K562 (cell line): Measurements from ENCODE around the gene OCRL. TPM values are rescaled to one million over a fixed set of nuclear protein-coding genes. Genes with fewer than 3 reads are reported as not detected.

Experiments used
- XRCC5 ChIP-seq: fragments of 200-400 bp; formaldehyde crosslinking; IDR thresholded peaks from 2 replicates; pipeline ENCODE4 v1.6.1; 2017; ENCODE audit warnings: low read depth, mild to moderate bottlenecking, low read length
- ZBTB17 ChIP-seq: fragments of 450-650 bp; formaldehyde crosslinking; IDR thresholded peaks from 2 replicates; pipeline ENCODE4 v1.4.0; 2020; ENCODE audit warnings: mild to moderate bottlenecking
- polyA plus RNA-seq, 8 experiments: library from polyadenylated mRNA; depleted of rRNA in 4 of 8; stranded (reverse) in 5 of 8; unstranded in 3 of 8; fragments of >200 nt; fragmentation: Nextera tagmentation in 2 of 8; fragmentation: Illumina TruSeq in 1 of 8; extraction: Ambion mirVana in 2 of 8; extraction: Trizol in 1 of 8; gene quantifications; 2 replicates each; pipeline versions ENCODE4 v1.2.1 to v1.2.3, GENCODE V29; 2011 to 2014; ENCODE audit warnings: inconsistent platforms in 1 of 8, missing spikeins in 1 of 8
- total RNA-seq, 7 experiments: library from RNA; depleted of rRNA in 6 of 7; stranded (reverse); fragments of >200 nt in 6 of 7; fragmentation: Illumina TruSeq in 2 of 7; extraction: Trizol in 2 of 7; gene quantifications; 2 replicates each; pipeline versions ENCODE4 v1.2.1 to v1.2.3, GENCODE V29; 2011 to 2021; ENCODE audit warnings: low replicate concordance in 1 of 7
- TF ChIP-seq, protein P1 (sequence below): fragments of 450-650 bp; IDR thresholded peaks from 2 replicates; pipeline ENCODE4 v1.6.1; 2018; ENCODE audit not compliant: partially characterized antibody
- TF ChIP-seq, protein P2 (sequence below), 2 experiments: fragments of 450-650 bp; IDR thresholded peaks; 2 replicates each; pipeline ENCODE4 v1.6.1; 2018; ENCODE audit warnings: mild to moderate bottlenecking in 2 of 2, low read depth in 1 of 2; ENCODE audit not compliant: partially characterized antibody in 2 of 2
- TF ChIP-seq, protein P3 (sequence below), 2 experiments: fragments of 450-650 bp in 1 of 2; sonication (generic) in 1 of 2; formaldehyde crosslinking; conservative IDR thresholded peaks; 2 replicates each; pipeline versions ENCODE4 v1.4.0 to v1.8.1; 2020 to 2022; ENCODE audit warnings: mild to moderate bottlenecking in 1 of 2, missing genetic modification reagents in 1 of 2

The OCRL gene
- total and polyA plus RNA-seq, 9 of the 15 experiments (the other 6 are each of a cell fraction or from before 2014, with no cell fraction given) = 2.2 to 23.4 (median 11.9) TPM

DNA sequence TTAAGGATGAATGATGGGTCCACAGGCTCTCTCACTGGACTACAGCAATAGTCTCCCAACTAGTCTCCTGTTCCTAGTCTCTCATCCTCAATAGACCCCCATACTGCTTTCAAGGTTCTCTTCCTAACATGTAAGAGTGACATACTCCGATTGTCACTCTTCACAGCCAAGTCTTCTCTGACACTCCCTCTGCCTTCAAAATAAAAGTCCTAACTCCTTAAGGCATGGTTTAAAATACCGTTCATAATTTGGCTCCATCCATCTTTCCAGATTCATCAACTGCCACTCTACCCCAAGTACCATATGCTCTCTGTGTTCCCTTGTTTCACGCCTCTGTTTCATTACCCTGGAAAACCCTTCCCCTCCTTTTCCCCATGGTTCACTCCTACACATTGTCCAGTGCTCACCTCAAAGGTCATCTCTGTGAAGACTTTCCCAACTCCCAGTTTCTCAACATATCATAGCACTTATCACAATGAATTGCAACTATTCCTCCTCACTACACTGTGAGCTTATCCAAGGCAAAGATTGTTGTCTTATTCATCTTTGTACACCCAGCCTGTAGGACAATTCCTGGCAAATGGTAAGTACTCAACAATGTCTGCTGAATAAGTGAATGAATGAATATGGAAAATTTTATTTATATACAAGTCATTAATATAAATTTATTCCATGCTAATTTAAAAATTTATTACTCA lies 42.8 kb upstream of the OCRL start (continued):
- TF ChIP-seq, protein P1, sequence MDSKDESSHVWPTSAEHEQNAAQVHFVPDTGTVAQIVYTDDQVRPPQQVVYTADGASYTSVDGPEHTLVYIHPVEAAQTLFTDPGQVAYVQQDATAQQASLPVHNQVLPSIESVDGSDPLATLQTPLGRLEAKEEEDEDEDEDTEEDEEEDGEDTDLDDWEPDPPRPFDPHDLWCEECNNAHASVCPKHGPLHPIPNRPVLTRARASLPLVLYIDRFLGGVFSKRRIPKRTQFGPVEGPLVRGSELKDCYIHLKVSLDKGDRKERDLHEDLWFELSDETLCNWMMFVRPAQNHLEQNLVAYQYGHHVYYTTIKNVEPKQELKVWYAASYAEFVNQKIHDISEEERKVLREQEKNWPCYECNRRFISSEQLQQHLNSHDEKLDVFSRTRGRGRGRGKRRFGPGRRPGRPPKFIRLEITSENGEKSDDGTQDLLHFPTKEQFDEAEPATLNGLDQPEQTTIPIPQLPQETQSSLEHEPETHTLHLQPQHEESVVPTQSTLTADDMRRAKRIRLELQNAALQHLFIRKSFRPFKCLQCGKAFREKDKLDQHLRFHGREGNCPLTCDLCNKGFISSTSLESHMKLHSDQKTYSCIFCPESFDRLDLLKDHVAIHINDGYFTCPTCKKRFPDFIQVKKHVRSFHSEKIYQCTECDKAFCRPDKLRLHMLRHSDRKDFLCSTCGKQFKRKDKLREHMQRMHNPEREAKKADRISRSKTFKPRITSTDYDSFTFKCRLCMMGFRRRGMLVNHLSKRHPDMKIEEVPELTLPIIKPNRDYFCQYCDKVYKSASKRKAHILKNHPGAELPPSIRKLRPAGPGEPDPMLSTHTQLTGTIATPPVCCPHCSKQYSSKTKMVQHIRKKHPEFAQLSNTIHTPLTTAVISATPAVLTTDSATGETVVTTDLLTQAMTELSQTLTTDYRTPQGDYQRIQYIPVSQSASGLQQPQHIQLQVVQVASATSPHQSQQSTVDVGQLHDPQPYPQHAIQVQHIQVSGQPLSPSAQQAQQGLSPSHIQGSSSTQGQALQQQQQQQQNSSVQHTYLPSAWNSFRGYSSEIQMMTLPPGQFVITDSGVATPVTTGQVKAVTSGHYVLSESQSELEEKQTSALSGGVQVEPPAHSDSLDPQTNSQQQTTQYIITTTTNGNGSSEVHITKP = peak; percentile 70
- TF ChIP-seq ZBTB17 (CRISPR knock-in tag) (no peak), XRCC5 (no peak)
- TF ChIP-seq, protein P2, sequence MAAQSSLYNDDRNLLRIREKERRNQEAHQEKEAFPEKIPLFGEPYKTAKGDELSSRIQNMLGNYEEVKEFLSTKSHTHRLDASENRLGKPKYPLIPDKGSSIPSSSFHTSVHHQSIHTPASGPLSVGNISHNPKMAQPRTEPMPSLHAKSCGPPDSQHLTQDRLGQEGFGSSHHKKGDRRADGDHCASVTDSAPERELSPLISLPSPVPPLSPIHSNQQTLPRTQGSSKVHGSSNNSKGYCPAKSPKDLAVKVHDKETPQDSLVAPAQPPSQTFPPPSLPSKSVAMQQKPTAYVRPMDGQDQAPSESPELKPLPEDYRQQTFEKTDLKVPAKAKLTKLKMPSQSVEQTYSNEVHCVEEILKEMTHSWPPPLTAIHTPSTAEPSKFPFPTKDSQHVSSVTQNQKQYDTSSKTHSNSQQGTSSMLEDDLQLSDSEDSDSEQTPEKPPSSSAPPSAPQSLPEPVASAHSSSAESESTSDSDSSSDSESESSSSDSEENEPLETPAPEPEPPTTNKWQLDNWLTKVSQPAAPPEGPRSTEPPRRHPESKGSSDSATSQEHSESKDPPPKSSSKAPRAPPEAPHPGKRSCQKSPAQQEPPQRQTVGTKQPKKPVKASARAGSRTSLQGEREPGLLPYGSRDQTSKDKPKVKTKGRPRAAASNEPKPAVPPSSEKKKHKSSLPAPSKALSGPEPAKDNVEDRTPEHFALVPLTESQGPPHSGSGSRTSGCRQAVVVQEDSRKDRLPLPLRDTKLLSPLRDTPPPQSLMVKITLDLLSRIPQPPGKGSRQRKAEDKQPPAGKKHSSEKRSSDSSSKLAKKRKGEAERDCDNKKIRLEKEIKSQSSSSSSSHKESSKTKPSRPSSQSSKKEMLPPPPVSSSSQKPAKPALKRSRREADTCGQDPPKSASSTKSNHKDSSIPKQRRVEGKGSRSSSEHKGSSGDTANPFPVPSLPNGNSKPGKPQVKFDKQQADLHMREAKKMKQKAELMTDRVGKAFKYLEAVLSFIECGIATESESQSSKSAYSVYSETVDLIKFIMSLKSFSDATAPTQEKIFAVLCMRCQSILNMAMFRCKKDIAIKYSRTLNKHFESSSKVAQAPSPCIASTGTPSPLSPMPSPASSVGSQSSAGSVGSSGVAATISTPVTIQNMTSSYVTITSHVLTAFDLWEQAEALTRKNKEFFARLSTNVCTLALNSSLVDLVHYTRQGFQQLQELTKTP (IDR thresholded peaks at IDR 0.05; ENCODE audit: low read depth in 1 of 2, partially characterized antibody in 2 of 2) = no peak
- TF ChIP-seq, protein P3, sequence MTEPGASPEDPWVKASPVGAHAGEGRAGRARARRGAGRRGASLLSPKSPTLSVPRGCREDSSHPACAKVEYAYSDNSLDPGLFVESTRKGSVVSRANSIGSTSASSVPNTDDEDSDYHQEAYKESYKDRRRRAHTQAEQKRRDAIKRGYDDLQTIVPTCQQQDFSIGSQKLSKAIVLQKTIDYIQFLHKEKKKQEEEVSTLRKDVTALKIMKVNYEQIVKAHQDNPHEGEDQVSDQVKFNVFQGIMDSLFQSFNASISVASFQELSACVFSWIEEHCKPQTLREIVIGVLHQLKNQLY (CRISPR knock-in tag; conservative IDR thresholded peaks at IDR 0.05) = no peak
